ENCODE results near the gene DOCK8. TPM values are rescaled to one million over a fixed set of nuclear protein-coding genes. Genes with fewer than 3 reads are reported as not detected.
A peak's percentile ranks its signal among the peaks of the same experiment; 100 is the strongest.

The DOCK8 gene
- total and polyA plus RNA-seq, 10 donors: 34.3 to 275 (median 184) TPM

GRCh38 chr9:286071-286740 lies 71.5 kb downstream of the DOCK8 start:
- no peak for TF ChIP-seq CTCF (IDR thresholded peaks at IDR 0.05 in 8 of 11, conservative IDR thresholded peaks at IDR 0.05 in 3 of 11)
- TF ChIP-seq POLR2A (IDR thresholded peaks at IDR 0.05): no peak
- no peak for TF ChIP-seq POLR2AphosphoS5 (IDR thresholded peaks at IDR 0.05)
- intact Hi-C loops (cut with DNase I; ENCODE audit: low total_unique reads): no loop called here
- WGBS, 5 donors: 96 to 98% (median 97%) methylated on average over 12 of the region's 12 CpGs

GRCh38 chr9:289121-289520 lies 74.5 kb downstream of the DOCK8 start:
- H3K27me3 ChIP-seq (replicated peaks in 1 of 7): no peaks in the 10 kb centered on the region
- H3K4me1 ChIP-seq: peaks cover 0 to 77% (median 11%) of the 10 kb centered on the region in 6 donors
- TF ChIP-seq POLR2A (IDR thresholded peaks at IDR 0.05) (no peak), POLR2AphosphoS5 (IDR thresholded peaks at IDR 0.05) (no peak), CTCF (IDR thresholded peaks at IDR 0.05 in 8 of 11, conservative IDR thresholded peaks at IDR 0.05 in 3 of 11) (no peak)
- peaks cover 2 to 100% (median 73%) of the 10 kb centered on the region in 6 donors for H3K36me3 ChIP-seq
- H3K9me3 ChIP-seq: no peaks in the 10 kb centered on the region
- no peak overlapping the region for H3K4me3 ChIP-seq
- no peak for DNase-seq
- no peak overlapping the region for H3K27ac ChIP-seq
- 67 to 88% (median 79%) methylated on average over 4 of the region's 4 CpGs for whole genome bisulfite sequencing, 5 donors
- intact Hi-C loops (cut with DNase I; ENCODE audit: low total_unique reads): no loop called here

More at GRCh38 chr9:286071-286740, 71.5 kb downstream of the DOCK8 start:
- peaks cover 22 to 90% (median 39%) of the 10 kb centered on the region in 6 donors for H3K4me1 ChIP-seq
- H3K36me3 ChIP-seq: peaks cover 2 to 89% (median 56%) of the 10 kb centered on the region in 6 donors
- H3K27ac ChIP-seq: no peak overlapping the region
- no peak for DNase-seq
- H3K27me3 ChIP-seq (replicated peaks in 1 of 7): no peaks in the 10 kb centered on the region
- no peaks in the 10 kb centered on the region for H3K9me3 ChIP-seq
- no peak overlapping the region for H3K4me3 ChIP-seq

- TF ChIP-seq POLR2A (IDR thresholded peaks at IDR 0.05) (no peak), POLR2AphosphoS5 (IDR thresholded peaks at IDR 0.05) (no peak), CTCF (IDR thresholded peaks at IDR 0.05 in 8 of 11, conservative IDR thresholded peaks at IDR 0.05 in 3 of 11) (no peak)
- intact Hi-C loops (cut with DNase I; ENCODE audit: low total_unique reads): no loop called here
- Histone ChIP-seq H3K9me3 (no peaks in the 10 kb centered on the region), H3K27ac (peak overlapping the region in 2 of 8 donors; percentile 1 to 15), H3K36me3 (peaks cover 2 to 95% (median 51%) of the 10 kb centered on the region in 6 donors), H3K27me3 (replicated peaks in 1 of 7) (no peaks in the 10 kb centered on the region), H3K4me3 (no peak overlapping the region), H3K4me1 (peaks cover 8 to 80% (median 31%) of the 10 kb centered on the region in 6 donors)
- 74 to 88% (median 87%) methylated on average over 1 of the region's 1 CpG for WGBS, 5 donors
- no peak for DNase-seq
Observed at GRCh38 chr9:292915-293314, 78.2 kb downstream of the DOCK8 start.

- peaks cover 0 to 90% (median 31%) of the 10 kb centered on the region in 6 donors for H3K36me3 ChIP-seq
- H3K4me1 ChIP-seq: peaks cover 8 to 73% (median 31%) of the 10 kb centered on the region in 6 donors
- H3K27ac ChIP-seq: peak overlapping the region in 4 of 8 donors; percentile 9 to 92 (median 88)
- no peaks in the 10 kb centered on the region for H3K9me3 ChIP-seq
- no peaks in the 10 kb centered on the region for H3K27me3 ChIP-seq (replicated peaks in 1 of 7)
- intact Hi-C loops (cut with DNase I; ENCODE audit: low total_unique reads): no loop called here
- H3K4me3 ChIP-seq: no peak overlapping the region
- TF ChIP-seq POLR2AphosphoS5 (IDR thresholded peaks at IDR 0.05): no peak
- TF ChIP-seq POLR2A (IDR thresholded peaks at IDR 0.05): no peak
- TF ChIP-seq CTCF (IDR thresholded peaks at IDR 0.05 in 8 of 11, conservative IDR thresholded peaks at IDR 0.05 in 3 of 11): no peak
- no peak for DNase-seq
Observed at GRCh38 chr9:295576-295975, 80.9 kb downstream of the DOCK8 start.
